Naive thymus-derived CD8-positive, alpha-beta T cell (primary cell): Measurements from ENCODE around the gene TINAGL1. TPM values are rescaled to one million over a fixed set of nuclear protein-coding genes. Genes with fewer than 3 reads are reported as not detected.
A peak's percentile ranks its signal among the peaks of the same experiment; 100 is the strongest.

ENCODE experiments used
- ATAC-seq, 2 donors: fragments of 150-1000 bp; cut with Tn5 transposase in 1 of 2; sonication (Bioruptor Pico), chemical (Tn5 transposase) in 1 of 2; 1 replicate in 1 of 2; 2 replicates in 1 of 2; pipeline ENCODE4 v1.10.0; 2021; ENCODE audit warnings: mild to moderate bottlenecking in 2 of 2, moderate library complexity in 2 of 2
- POLR2A ChIA-PET: fragments of 350-600 bp; sonication (Branson Sonifier 250); formaldehyde crosslinking; loops from one replicate; lab custom pipeline; 2021; ENCODE audit warnings: antibody characterized with exemption; lab: Charles Lee
- DNase-seq, 10 donors: peaks; one replicate each; pipeline versions ENCODE4 v3.0.0 to v3.0.0-alpha.2; 2020 to 2022
- H3K27ac Mint-ChIP-seq, 10 donors: one replicate each; pipeline ENCODE4 v1.8.0; 2020 to 2022; ENCODE audit warnings: mild to moderate bottlenecking in 10 of 10, mixed read lengths in 10 of 10, moderate library complexity in 4 of 10, inconsistent platforms in 1 of 10
- H3K27me3 Mint-ChIP-seq, 5 donors: one replicate each; pipeline ENCODE4 v1.8.0; 2021 to 2022; ENCODE audit warnings: mixed read lengths in 5 of 5
- H3K36me3 Mint-ChIP-seq, 3 donors: one replicate each; pipeline ENCODE4 v1.8.0; 2020 to 2022; ENCODE audit warnings: mixed read lengths in 3 of 3, mild to moderate bottlenecking in 2 of 3, inconsistent platforms in 1 of 3
- H3K4me1 Mint-ChIP-seq, 4 donors: one replicate each; pipeline ENCODE4 v1.8.0; 2021 to 2022; ENCODE audit warnings: mixed read lengths in 4 of 4
- H3K4me3 Mint-ChIP-seq, 10 donors: one replicate each; pipeline ENCODE4 v1.8.0; 2020 to 2022; ENCODE audit warnings: mild to moderate bottlenecking in 10 of 10, mixed read lengths in 10 of 10, moderate library complexity in 6 of 10, inconsistent platforms in 1 of 10
- H3K9me3 Mint-ChIP-seq, 9 donors: one replicate each; pipeline ENCODE4 v1.8.0; 2020 to 2022; ENCODE audit warnings: mixed read lengths in 9 of 9, mild to moderate bottlenecking in 3 of 9, inconsistent platforms in 1 of 9, moderate library complexity in 1 of 9
- polyA plus RNA-seq, 3 donors: library from polyadenylated mRNA; unstranded; fragments of 300-500 nt; fragmentation: Illumina TruSeq; gene quantifications; one replicate each; pipeline ENCODE4 v1.2.3, GENCODE V29; 2021
- total RNA-seq, 8 experiments: library from RNA in 2 of 8; stranded (reverse) in 2 of 8; gene quantifications; one replicate each; pipeline ENCODE4 v1.2.3 and lab custom pipeline; 2021 to 2026

The TINAGL1 gene
- total and polyA plus RNA-seq, 5 experiments from 2014 or later = not detected

DNA sequence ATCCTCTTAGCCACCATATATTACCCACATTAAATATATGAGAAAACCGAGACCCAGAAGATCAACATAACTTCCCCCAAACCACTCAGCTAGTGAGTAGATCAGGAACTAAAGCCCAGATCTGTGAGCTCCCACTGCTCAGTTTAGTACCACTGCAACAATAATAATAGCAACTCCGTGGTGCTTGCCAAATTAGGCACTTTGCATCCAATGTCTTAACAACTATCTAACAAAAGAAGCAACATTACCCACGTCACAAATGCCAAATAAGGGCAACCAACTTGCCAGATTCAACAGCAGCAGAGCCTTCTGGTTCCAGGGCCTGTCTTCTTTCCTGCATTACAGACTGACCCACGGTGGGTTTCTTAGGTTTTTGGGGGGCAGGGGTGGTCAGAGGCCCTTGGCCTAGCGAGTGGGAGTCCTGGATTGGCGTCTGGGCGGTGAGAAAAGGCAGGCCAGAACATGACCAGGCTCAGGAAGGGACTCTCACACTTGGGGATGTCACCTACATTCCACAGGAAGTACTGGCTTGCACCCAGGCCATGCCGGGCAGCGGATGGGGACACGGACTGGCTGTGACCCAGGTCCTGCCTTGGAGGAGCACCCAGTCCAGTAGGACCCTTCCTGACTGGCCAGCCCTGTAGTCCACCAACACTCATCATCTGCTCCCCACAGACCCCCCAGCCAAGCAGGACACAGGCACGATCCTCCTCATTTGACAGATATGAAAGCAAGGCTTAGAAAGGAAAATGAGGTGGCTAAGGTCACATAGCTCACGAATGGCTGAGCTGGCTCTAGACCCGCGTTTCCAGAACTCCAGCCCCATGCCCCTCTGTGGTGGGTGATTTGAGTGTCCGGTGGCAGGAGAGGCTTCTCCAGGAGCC is 45.8 kb downstream of the TINAGL1 start:
- no peaks in the 10 kb centered on the region for H3K9me3 Mint-ChIP-seq
- H3K4me3 Mint-ChIP-seq = no peak overlapping the region
- peaks cover 2 to 10% (median 5%) of the 10 kb centered on the region in 4 donors for H3K4me1 Mint-ChIP-seq
- peaks cover 5 to 20% (median 10%) of the 10 kb centered on the region in 5 donors for H3K27me3 Mint-ChIP-seq
- H3K36me3 Mint-ChIP-seq = peaks cover 0 to 4% (median 2%) of the 10 kb centered on the region in 3 donors
- no peak overlapping the region for H3K27ac Mint-ChIP-seq
- no peak for ATAC-seq
- no peak for DNase-seq
- POLR2A ChIA-PET = no interaction called here

DNA sequence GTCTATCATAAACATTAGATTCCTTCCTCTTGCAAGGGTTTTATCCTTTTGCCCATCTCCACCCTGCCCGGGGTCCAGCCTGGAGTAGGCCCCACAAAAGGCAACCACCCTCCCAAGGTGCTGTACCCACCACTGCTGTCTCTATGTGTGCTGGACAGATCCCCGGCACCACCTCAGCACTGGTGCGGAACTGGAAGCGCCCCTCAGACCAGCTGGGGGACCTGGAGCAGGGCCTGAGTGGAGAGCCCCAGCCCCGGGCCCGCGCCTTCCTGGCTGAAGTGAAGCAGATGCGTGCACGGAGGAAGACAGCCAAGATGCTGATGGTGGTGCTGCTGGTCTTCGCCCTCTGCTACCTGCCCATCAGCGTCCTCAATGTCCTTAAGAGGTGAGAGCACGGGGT is 47.0 kb downstream of the TINAGL1 start:
- Mint-ChIP-seq H3K4me1 (peaks cover 0 to 7% (median 2%) of the 10 kb centered on the region in 4 donors), H3K36me3 (peaks cover 0 to 13% (median 2%) of the 10 kb centered on the region in 3 donors), H3K27ac (peak overlapping the region in 1 of 10 donors; percentile 66), H3K27me3 (peaks cover 2 to 14% (median 7%) of the 10 kb centered on the region in 5 donors), H3K4me3 (no peak overlapping the region), H3K9me3 (no peaks in the 10 kb centered on the region)
- POLR2A ChIA-PET = no interaction called here
- ATAC-seq = no peak
- peak in 1 of 10 donors; percentile 32 for DNase-seq

DNA sequence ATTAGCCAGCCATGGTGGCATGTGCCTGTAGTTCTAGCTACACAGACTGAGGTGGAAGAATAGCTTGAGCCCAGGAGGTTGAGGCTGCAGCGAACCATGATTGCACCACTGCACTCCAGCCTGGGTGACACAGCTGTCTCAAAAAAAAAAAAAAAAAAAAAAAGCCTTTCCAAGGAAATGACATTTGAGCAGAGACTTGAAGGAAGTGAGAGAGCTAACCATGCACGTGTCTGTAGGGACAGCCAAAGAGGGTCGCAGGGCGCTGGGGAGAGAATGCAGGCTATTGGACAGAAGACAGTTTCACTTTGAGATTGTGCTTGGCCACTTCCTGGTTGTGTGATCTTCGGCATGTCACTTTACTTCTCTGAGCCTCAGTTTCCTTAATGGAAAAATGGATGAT is 48.0 kb downstream of the TINAGL1 start:
- peak in 1 of 10 donors; percentile 21 for DNase-seq
- Mint-ChIP-seq H3K4me1 (peaks cover 0 to 3% (median 2%) of the 10 kb centered on the region in 4 donors), H3K4me3 (no peak overlapping the region), H3K36me3 (peaks cover 0 to 22% (median 3%) of the 10 kb centered on the region in 3 donors), H3K27me3 (peaks cover 2 to 5% (median 3%) of the 10 kb centered on the region in 5 donors), H3K27ac (peak overlapping the region in 4 of 10 donors; percentile 18 to 66 (median 57)), H3K9me3 (no peaks in the 10 kb centered on the region)
- no peak for ATAC-seq
- POLR2A ChIA-PET = no interaction called here

DNA sequence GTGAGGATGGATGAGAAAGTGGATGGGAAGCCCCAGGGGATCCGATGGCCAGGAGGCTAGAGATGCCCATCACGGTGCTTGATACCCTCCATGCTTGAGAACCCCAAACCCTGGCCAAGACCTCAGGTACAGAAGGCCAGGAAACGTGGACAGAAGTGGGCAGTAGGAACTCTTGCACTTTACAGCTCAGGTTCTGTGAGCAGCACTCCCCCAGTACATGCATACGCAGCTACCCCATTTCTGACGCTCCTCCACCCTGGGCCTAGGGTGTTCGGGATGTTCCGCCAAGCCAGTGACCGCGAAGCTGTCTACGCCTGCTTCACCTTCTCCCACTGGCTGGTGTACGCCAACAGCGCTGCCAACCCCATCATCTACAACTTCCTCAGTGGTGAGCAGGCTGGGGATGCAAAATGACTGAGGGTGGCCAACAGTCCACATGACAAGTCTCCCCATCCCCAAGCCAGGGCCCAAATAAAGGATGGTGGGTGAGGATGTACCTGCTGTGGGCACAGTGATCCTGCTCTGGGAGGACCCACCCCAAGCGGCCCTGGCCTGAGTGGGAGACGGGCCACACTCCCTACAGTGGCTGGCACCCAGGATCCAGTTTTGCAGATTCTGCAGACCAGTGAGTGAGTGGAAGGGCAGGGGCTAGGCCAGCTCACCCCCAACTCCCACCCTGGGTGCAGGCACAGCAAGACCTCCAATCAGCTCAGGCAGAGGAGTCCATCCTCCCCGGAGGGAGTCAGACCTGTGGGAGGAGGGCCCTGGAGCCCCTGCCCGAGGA is 48.6 kb downstream of the TINAGL1 start:
- ATAC-seq (no peak), DNase-seq (peak in 1 of 10 donors; percentile 43)
- Mint-ChIP-seq H3K27ac (peak overlapping the region in 4 of 10 donors; percentile 18 to 76 (median 57)), H3K9me3 (no peaks in the 10 kb centered on the region), H3K4me3 (no peak overlapping the region), H3K27me3 (no peaks in the 10 kb centered on the region), H3K4me1 (peaks cover 0 to 3% (median under 1%) of the 10 kb centered on the region in 4 donors), H3K36me3 (peaks cover 0 to 29% (median 8%) of the 10 kb centered on the region in 3 donors)
- POLR2A ChIA-PET = no interaction called here

DNA sequence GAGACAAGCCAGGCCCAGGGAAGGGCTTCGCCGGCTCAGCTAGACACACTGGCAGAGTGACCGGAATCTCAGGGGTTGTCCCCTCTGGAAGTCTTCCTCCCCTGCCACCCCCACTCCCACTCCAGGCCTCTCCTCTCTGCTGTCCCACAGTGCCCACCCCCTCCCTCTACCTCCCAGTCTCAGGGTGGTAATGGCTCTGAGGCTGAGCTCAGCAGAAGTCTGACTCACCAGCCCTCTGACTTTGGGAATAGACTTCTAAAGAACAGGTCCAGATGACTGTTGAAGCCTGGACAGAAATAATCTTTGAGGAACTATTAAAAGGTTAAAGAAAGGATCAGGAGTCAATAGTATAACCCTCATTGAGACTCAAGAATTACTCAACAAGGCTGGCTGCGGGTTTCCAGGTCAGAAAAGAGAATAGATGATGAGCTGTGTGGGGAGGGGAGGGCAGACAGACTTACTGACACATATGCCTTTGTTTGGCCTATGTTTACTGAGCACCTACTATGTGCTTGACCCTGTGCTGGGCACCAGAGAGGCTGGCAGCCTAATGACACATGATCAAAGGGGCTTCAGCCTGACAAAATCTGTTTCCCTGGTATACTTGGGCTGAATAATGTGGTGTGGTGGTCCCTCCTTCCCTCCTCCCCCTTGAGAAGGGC is 49.4 kb downstream of the TINAGL1 start:
- peak in 1 of 10 donors; percentile 34 for DNase-seq
- H3K27me3 Mint-ChIP-seq = no peaks in the 10 kb centered on the region
- peaks cover 0 to 3% (median under 1%) of the 10 kb centered on the region in 4 donors for H3K4me1 Mint-ChIP-seq
- POLR2A ChIA-PET = no interaction called here
- peak overlapping the region in 1 of 10 donors; percentile 79 for H3K27ac Mint-ChIP-seq
- peak overlapping the region in 1 of 10 donors; percentile 3 for H3K4me3 Mint-ChIP-seq
- H3K9me3 Mint-ChIP-seq = no peaks in the 10 kb centered on the region
- no peak for ATAC-seq
- H3K36me3 Mint-ChIP-seq = peaks cover 0 to 36% (median 9%) of the 10 kb centered on the region in 3 donors

DNA sequence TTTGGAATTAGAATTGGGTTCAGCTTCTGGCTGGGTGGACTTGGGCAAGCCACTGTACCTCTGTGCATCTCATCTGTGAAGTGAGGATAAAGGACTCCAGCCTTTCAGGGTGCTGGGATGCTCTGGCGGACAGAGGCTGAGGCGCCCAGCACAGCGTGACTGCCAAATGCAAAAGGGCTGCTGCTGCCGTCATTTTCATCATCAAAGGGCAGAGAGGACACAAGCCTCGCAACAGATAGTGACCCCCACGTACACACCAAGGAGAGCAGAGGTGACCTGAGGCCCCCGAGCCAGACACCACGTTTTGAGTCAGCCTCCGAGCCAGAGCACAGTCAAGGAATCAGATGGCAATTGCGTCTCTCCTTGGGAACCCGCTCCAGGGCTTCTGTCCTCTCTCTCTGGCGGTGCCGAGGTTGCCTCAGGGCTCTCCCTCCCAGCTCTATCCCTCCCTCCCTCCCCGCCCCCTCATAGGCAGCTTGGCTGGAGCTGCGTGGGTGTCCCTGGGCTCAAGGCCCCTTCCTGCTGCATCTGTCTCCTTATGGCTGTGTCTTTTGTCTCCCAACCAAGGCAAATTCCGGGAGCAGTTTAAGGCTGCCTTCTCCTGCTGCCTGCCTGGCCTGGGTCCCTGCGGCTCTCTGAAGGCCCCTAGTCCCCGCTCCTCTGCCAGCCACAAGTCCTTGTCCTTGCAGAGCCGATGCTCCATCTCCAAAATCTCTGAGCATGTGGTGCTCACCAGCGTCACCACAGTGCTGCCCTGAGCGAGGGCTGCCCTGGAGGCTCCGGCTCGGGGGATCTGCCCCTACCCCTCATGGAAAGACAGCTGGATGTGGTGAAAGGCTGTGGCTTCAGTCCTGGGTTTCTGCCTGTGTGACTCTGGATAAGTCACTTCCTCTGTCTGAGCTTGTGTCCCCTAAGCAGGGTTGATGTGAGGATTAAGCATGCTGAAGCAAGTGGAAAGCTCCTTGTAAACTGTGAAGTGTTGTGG is 50.2 kb downstream of the TINAGL1 start:
- ATAC-seq (no peak), DNase-seq (peak in 1 of 10 donors; percentile 50)
- Mint-ChIP-seq H3K4me3 (no peak overlapping the region), H3K9me3 (no peaks in the 10 kb centered on the region), H3K36me3 (peaks cover 0 to 44% (median 13%) of the 10 kb centered on the region in 3 donors), H3K27me3 (no peaks in the 10 kb centered on the region), H3K4me1 (peaks cover 0 to 3% (median under 1%) of the 10 kb centered on the region in 4 donors), H3K27ac (peak overlapping the region in 1 of 10 donors; percentile 67)
- POLR2A ChIA-PET = no interaction called here

DNA sequence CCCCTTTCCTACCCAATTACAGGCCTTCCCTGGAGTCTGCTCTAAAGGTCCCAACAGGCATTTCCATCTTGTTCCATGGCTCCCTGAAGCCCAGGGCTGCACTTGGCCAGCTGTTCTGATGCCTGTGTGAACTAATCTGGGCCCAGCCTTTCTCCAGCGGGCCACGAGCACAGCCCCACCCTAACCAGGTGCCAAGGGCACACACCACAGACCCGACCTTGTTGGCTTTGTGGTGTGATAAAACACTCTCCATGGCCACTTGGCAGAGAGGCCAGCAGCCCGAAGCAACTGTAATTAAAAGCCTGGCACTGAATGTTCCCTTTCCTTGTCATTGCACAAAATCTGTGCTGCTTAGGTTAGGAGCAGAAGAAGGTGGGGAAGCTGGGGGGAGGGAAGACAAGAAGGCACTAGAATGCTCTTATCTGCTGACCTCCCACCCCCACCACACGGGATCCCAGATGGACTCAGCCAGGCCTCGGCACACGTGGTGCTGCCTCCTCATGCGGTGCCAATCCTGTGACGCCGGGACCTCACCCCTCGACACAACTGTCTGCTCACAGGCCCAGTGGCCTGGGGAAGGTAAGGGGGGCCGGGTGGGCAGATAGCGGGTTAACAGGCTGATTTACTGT is 51.1 kb downstream of the TINAGL1 start:
- Mint-ChIP-seq H3K9me3 (no peaks in the 10 kb centered on the region), H3K4me3 (no peak overlapping the region), H3K27ac (peak overlapping the region in 1 of 10 donors; percentile 67), H3K36me3 (peaks cover 0 to 51% (median 14%) of the 10 kb centered on the region in 3 donors), H3K27me3 (no peaks in the 10 kb centered on the region), H3K4me1 (peaks cover 0 to 3% (median under 1%) of the 10 kb centered on the region in 4 donors)
- ATAC-seq (no peak), DNase-seq (no peak)
- POLR2A ChIA-PET = no interaction called here

DNA sequence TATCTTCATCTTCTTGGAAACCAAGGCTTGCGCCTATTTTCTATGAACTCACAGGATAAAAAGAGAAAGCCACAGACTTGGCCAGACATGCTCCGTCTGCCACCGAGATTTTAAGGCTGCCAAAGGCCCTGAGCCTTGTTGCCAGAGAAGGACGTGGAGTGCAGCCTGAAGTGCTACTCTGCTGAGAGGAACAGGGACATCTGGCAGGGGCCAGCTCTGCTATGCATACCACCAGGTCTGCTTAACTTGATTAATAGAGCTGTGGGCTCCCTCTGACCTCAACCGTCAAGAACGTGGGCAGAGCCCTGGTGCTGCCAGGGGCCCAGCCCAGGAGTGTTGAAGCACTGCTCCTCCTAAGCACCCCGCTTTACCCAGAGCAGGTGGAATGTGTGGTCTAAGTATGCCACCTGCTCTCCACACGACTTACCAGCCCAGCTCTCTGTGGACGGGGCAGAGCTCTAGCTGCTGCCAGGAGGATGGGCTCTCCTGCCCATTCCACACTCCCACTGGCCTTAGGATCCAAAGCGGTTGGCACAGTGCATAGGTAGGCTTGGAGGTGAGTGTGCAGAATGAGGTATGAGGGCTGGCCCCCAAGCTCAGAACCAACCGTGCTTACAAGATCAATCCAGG is 51.7 kb downstream of the TINAGL1 start:
- Mint-ChIP-seq H3K4me1 (peaks cover 0 to 3% (median under 1%) of the 10 kb centered on the region in 4 donors), H3K27me3 (no peaks in the 10 kb centered on the region), H3K4me3 (no peak overlapping the region), H3K27ac (peak overlapping the region in 1 of 10 donors; percentile 55), H3K9me3 (no peaks in the 10 kb centered on the region), H3K36me3 (peaks cover 0 to 56% (median 14%) of the 10 kb centered on the region in 3 donors)
- DNase-seq (no peak), ATAC-seq (no peak)
- POLR2A ChIA-PET = no interaction called here

DNA sequence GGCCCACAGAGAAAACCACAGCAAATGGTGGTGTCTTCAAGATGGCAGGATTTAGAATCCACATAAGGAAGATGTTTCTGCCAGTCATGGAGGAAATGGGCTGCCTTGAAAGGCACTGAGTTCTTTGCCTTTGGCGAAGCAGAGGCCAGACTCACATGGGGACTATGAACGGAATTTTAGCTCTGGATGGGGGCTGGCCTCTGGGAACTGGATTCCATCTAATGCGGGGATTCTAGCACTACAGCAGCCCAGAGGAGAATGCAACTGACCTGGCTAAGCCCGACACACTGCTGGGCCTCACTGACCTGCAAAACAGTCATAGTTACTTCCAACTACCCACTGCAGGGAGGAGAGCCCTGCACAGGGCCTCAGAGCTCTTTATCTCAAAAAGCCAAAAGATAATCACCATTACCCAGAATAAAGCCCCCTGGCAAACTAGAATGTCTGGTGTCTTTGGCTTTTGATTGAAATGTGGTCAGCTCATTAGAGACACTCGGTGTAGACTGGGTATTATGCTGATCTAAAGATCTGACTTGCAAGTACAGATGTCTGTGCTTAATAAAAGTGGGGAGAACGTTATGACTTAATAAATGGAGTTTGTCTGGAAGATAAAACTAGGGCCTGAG is 52.7 kb downstream of the TINAGL1 start:
- Mint-ChIP-seq H3K4me1 (peaks cover 0 to 3% (median 0%) of the 10 kb centered on the region in 4 donors), H3K27me3 (no peaks in the 10 kb centered on the region), H3K9me3 (no peaks in the 10 kb centered on the region), H3K36me3 (peaks cover 0 to 65% (median 11%) of the 10 kb centered on the region in 3 donors), H3K27ac (peak overlapping the region in 2 of 10 donors; percentile 1 to 16), H3K4me3 (no peak overlapping the region)
- POLR2A ChIA-PET = no interaction called here
- ATAC-seq = no peak
- no peak for DNase-seq

DNA sequence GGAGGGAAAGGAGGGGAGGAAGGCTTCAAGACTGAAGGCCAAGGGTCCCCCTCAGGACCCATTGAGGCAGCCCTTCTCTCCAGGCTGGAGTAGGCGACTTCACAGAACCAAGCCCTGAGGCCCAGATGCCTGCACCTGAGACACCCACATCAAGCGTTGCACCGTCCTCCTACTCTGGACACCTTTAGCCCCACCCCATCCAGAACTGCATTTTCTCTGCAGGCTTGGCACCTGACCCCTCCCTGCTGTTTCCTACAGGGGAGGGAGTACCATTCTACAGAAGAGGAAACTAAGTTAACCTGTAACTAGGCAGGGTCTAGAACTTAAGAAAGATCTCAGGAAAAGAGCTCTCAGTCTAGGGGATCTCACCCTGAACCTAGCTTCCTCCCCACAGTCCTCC is 56.3 kb downstream of the TINAGL1 start:
- no peaks in the 10 kb centered on the region for H3K27me3 Mint-ChIP-seq

More for the DNA sequence above, 56.3 kb downstream of the TINAGL1 start:
- peaks cover 0 to 69% (median 11%) of the 10 kb centered on the region in 3 donors for H3K36me3 Mint-ChIP-seq
- no peaks in the 10 kb centered on the region for H3K9me3 Mint-ChIP-seq
- H3K27ac Mint-ChIP-seq = peak overlapping the region in 1 of 10 donors; percentile 61
- DNase-seq = no peak
- H3K4me1 Mint-ChIP-seq = peaks cover 0 to 22% (median 14%) of the 10 kb centered on the region in 4 donors
- no peak for ATAC-seq
- POLR2A ChIA-PET = interaction anchor here (1.5 kb wide), 1 partner anchor 12 kb away, joined by 4 read pairs; the partner anchor contains the start of gene PEF1
- H3K4me3 Mint-ChIP-seq = no peak overlapping the region
